HepG2 (cell line): ENCODE data around the gene MARF1. TPM values are rescaled to one million over a fixed set of nuclear protein-coding genes. Genes with fewer than 3 reads are reported as not detected.

Experiments
- CBX1 ChIP-seq: IDR thresholded peaks from one replicate; pipeline ENCODE4 v1.6.1; 2016; ENCODE audit warnings: antibody characterized with exemption, low read depth
- CSRNP2 ChIP-seq: sonication (generic); formaldehyde crosslinking; conservative IDR thresholded peaks from 2 replicates; pipeline ENCODE4 v1.8.0; 2022; ENCODE audit warnings: low read depth, missing genetic modification reagents
- DMAP1 ChIP-seq: IDR thresholded peaks from 2 replicates; pipeline ENCODE4 v1.6.1; 2016
- EP300 ChIP-seq, 3 experiments: sonication (generic) in 1 of 3; formaldehyde crosslinking in 1 of 3; IDR thresholded peaks; 2 replicates each; pipeline versions ENCODE4 v1.5.1 to v1.6.1; 2011 to 2020; ENCODE audit warnings: low read depth in 2 of 3, low read length in 2 of 3, borderline replicate concordance in 1 of 3, improper control_type of control experiment in 1 of 3, mild to moderate bottlenecking in 1 of 3, missing genetic modification reagents in 1 of 3, moderate library complexity in 1 of 3
- FOXJ3 ChIP-seq: sonication (generic); formaldehyde crosslinking; IDR thresholded peaks from 2 replicates; pipeline ENCODE4 v1.4.0; 2020; ENCODE audit warnings: missing genetic modification reagents, mild to moderate bottlenecking, borderline replicate concordance
- GMEB2 ChIP-seq: IDR thresholded peaks from 2 replicates; pipeline ENCODE4 v1.6.1; 2016; ENCODE audit warnings: missing biosample characterization, missing genetic modification reagents, low read depth
- HNF4G ChIP-seq, 2 experiments: sonication (generic) in 1 of 2; formaldehyde crosslinking in 1 of 2; IDR thresholded peaks; 2 replicates each; pipeline versions ENCODE4 v1.4.0 to v1.6.1; 2011 to 2020; ENCODE audit warnings: borderline replicate concordance in 2 of 2, low read depth in 2 of 2, mild to moderate bottlenecking in 2 of 2, low read length in 1 of 2, missing genetic modification reagents in 1 of 2, moderate library complexity in 1 of 2
- MXD4 ChIP-seq: IDR thresholded peaks from 2 replicates; pipeline ENCODE4 v1.6.1; 2016; ENCODE audit warnings: mild to moderate bottlenecking, missing biosample characterization, missing genetic modification reagents
- NCOA1 ChIP-seq: sonication (generic); formaldehyde crosslinking; IDR thresholded peaks from 2 replicates; pipeline ENCODE4 v1.9.0; 2021; ENCODE audit warnings: missing genetic modification reagents
- NFYC ChIP-seq: IDR thresholded peaks from 2 replicates; pipeline ENCODE4 v1.6.1; 2016; ENCODE audit warnings: missing genetic modification reagents, missing compliant biosample characterization
- PAF1 ChIP-seq: IDR thresholded peaks from 2 replicates; pipeline ENCODE4 v1.6.1; 2016; ENCODE audit warnings: missing genetic modification reagents, missing compliant biosample characterization
- PHF20 ChIP-seq: sonication (generic); formaldehyde crosslinking; IDR thresholded peaks from 2 replicates; pipeline ENCODE4 v1.5.0; 2020; ENCODE audit warnings: mild to moderate bottlenecking, missing genetic modification reagents
- SIX1 ChIP-seq: sonication (generic); formaldehyde crosslinking; IDR thresholded peaks from 2 replicates; pipeline ENCODE4 v1.4.0; 2020; ENCODE audit warnings: missing genetic modification reagents, borderline replicate concordance
- SMC3 ChIP-seq: IDR thresholded peaks from 2 replicates; pipeline ENCODE4 v1.6.1; 2011; ENCODE audit warnings: low read length, improper control_type of control experiment
- SOX13 ChIP-seq, 3 experiments: fragments of 450-650 bp in 1 of 3; sonication (generic) in 1 of 3; formaldehyde crosslinking in 1 of 3; IDR thresholded peaks in 2 of 3; conservative IDR thresholded peaks in 1 of 3; 2 replicates each; pipeline versions ENCODE4 v1.5.0 to v1.6.1; 2016 to 2020; ENCODE audit warnings: antibody characterized with exemption in 1 of 3, mild to moderate bottlenecking in 1 of 3, missing compliant biosample characterization in 1 of 3, missing genetic modification reagents in 1 of 3, moderate library complexity in 1 of 3
- STAG1 ChIP-seq: sonication (generic); formaldehyde crosslinking; IDR thresholded peaks from 2 replicates; pipeline ENCODE4 v1.4.0; 2020; ENCODE audit warnings: missing genetic modification reagents
- ZBTB37 ChIP-seq: sonication (generic); formaldehyde crosslinking; IDR thresholded peaks from 2 replicates; pipeline ENCODE4 v1.4.0; 2020; ENCODE audit warnings: mild to moderate bottlenecking, missing genetic modification reagents
- ZC3H13 ChIP-seq: sonication (generic); formaldehyde crosslinking; IDR thresholded peaks from 2 replicates; pipeline ENCODE4 v1.8.1; 2023; ENCODE audit warnings: mild to moderate bottlenecking, missing genetic modification reagents, moderate library complexity
- ZNF20 ChIP-seq: sonication (generic); formaldehyde crosslinking; IDR thresholded peaks from 2 replicates; pipeline ENCODE4 v1.4.0; 2020; ENCODE audit warnings: mild to moderate bottlenecking, moderate library complexity, missing genetic modification reagents
- ZNF430 ChIP-seq: sonication (generic); formaldehyde crosslinking; IDR thresholded peaks from 2 replicates; pipeline ENCODE4 v1.9.0; 2021; ENCODE audit warnings: mild to moderate bottlenecking, missing genetic modification reagents
- ZNF558 ChIP-seq: sonication (generic); formaldehyde crosslinking; IDR thresholded peaks from 2 replicates; pipeline ENCODE4 v1.9.0; 2022; ENCODE audit warnings: mild to moderate bottlenecking, missing genetic modification reagents, borderline replicate concordance
- ZNF709 ChIP-seq: sonication (generic); formaldehyde crosslinking; IDR thresholded peaks from 2 replicates; pipeline ENCODE4 v1.5.0; 2020; ENCODE audit warnings: mild to moderate bottlenecking, missing genetic modification reagents
- ZNF746 ChIP-seq: sonication (generic); formaldehyde crosslinking; IDR thresholded peaks from 2 replicates; pipeline ENCODE4 v1.8.0; 2022; ENCODE audit warnings: mild to moderate bottlenecking, missing genetic modification reagents
- ZSCAN21 ChIP-seq: sonication (generic); formaldehyde crosslinking; IDR thresholded peaks from 2 replicates; pipeline ENCODE4 v1.8.0; 2022; ENCODE audit warnings: mild to moderate bottlenecking, missing genetic modification reagents, moderate library complexity, borderline replicate concordance
- ZZZ3 ChIP-seq: sonication (generic); formaldehyde crosslinking; IDR thresholded peaks from 2 replicates; pipeline ENCODE4 v1.4.0; 2020; ENCODE audit warnings: missing genetic modification reagents, mild to moderate bottlenecking, borderline replicate concordance
- polyA plus RNA-seq, 8 experiments: library from polyadenylated mRNA; depleted of rRNA in 3 of 8; stranded (reverse) in 7 of 8; unstranded in 1 of 8; fragments of >200 nt; fragmentation: Illumina TruSeq in 4 of 8; extraction: Trizol in 4 of 8; gene quantifications; 2 replicates each; pipeline versions ENCODE4 v1.2.1 to v1.2.3, GENCODE V29; 2011 to 2016; ENCODE audit warnings: low read depth in 4 of 8, missing spikeins in 1 of 8, mixed read lengths in 1 of 8; ENCODE audit not compliant: insufficient read depth in 1 of 8
- total RNA-seq, 5 experiments: library from RNA; depleted of rRNA; stranded (reverse); fragments of >200 nt; fragmentation: Illumina TruSeq; extraction: Trizol; gene quantifications; 2 replicates each; pipeline ENCODE4 v1.2.3, GENCODE V29; 2016; ENCODE audit warnings: low read depth in 1 of 5

The MARF1 gene
- total and polyA plus RNA-seq, 2 of the 13 experiments (the other 11 are each of a cell fraction or from before 2014, with no cell fraction given), result 8.7 to 20.7 TPM

GRCh38 chr16:15572329-15573001, 70.5 kb downstream of the MARF1 start (continued):
- TF ChIP-seq FOXJ3 (CRISPR knock-in tag), result peak; percentile 48; the same call in 1 of the 2 replicates
- no peak for TF ChIP-seq ZNF746 (CRISPR knock-in tag)
- TF ChIP-seq CSRNP2 (CRISPR knock-in tag), result no peak
- no peak for TF ChIP-seq CBX1
- no peak for TF ChIP-seq ZNF709 (CRISPR knock-in tag)
- TF ChIP-seq NFYC, result 0 out of 2 replicates have a peak, but pooled peaks have one; percentile 11
- peak; percentile 87 for TF ChIP-seq ZBTB37
- TF ChIP-seq NCOA1, result no peak
- 0 out of 2 replicates have a peak, but pooled peaks have one; percentile 43 for TF ChIP-seq SIX1 (CRISPR knock-in tag)
- no peak for TF ChIP-seq PHF20 (CRISPR knock-in tag)
- TF ChIP-seq ZSCAN21, result no peak
- peak; percentile 57; the same call in 1 of the 2 replicates for TF ChIP-seq ZNF430 (CRISPR knock-in tag)
- TF ChIP-seq GMEB2, result 0 out of 2 replicates have a peak, but pooled peaks have one; percentile 14
- TF ChIP-seq EP300 (IDR thresholded peaks at IDR 0.05; ENCODE audit: low read depth in 2 of 2, low read length in 2 of 2), result peak in 1 of 2 experiments; percentile 72; a peak in 1 of 4 replicates
- TF ChIP-seq EP300 (CRISPR knock-in tag; IDR thresholded peaks at IDR 0.05; ENCODE audit: borderline replicate concordance), result 0 out of 2 replicates have a peak, but pooled peaks have one; percentile 18
- peak; percentile 63 for TF ChIP-seq HNF4G (IDR thresholded peaks at IDR 0.05; ENCODE audit: borderline replicate concordance, low read depth, low read length)
- TF ChIP-seq HNF4G (CRISPR knock-in tag; IDR thresholded peaks at IDR 0.05; ENCODE audit: borderline replicate concordance, low read depth), result no peak
- no peak for TF ChIP-seq MXD4 (CRISPR knock-in tag)
- peak; percentile 11; the same call in 1 of the 2 replicates for TF ChIP-seq STAG1 (CRISPR knock-in tag)
- peak; percentile 26; the same call in 1 of the 2 replicates for TF ChIP-seq DMAP1 (CRISPR knock-in tag)
- no peak for TF ChIP-seq ZNF558
- no peak for TF ChIP-seq PAF1 (CRISPR knock-in tag)
- no peak for TF ChIP-seq ZNF20 (CRISPR knock-in tag)
- TF ChIP-seq ZZZ3 (CRISPR knock-in tag), result no peak
- 0 out of 2 replicates have a peak, but pooled peaks have one; percentile 19 for TF ChIP-seq ZC3H13 (CRISPR knock-in tag)
- peak; percentile 71; the same call in 1 of the 2 replicates for TF ChIP-seq SOX13 (IDR thresholded peaks at IDR 0.05)
- peak in 1 of 2 experiments; percentile 90; a peak in 2 of 4 replicates for TF ChIP-seq SOX13 (CRISPR knock-in tag; conservative IDR thresholded peaks at IDR 0.05 in 1 of 2, IDR thresholded peaks at IDR 0.05 in 1 of 2)
- TF ChIP-seq SMC3, result 0 out of 2 replicates have a peak, but pooled peaks have one; percentile 15
